CD4-positive, alpha-beta T cell treated with Interleukin-15 for 1 hour (primary cell): ENCODE results near the gene STXBP4.

Experiments
- DNase-seq: peaks from one replicate; pipeline ENCODE4 v3.0.0-alpha.2; 2020

Gene STXBP4

GRCh38 chr17:54972406-54973138 lies 4.0 kb downstream of the STXBP4 start:
- DNase-seq: no peak

- DNase-seq: no peak
Measured at GRCh38 chr17:54974759-54975158, 6.2 kb downstream of the STXBP4 start.

GRCh38 chr17:54976316-54976715 lies 7.8 kb downstream of the STXBP4 start:
- no peak for DNase-seq

GRCh38 chr17:54977744-54978143 lies 9.2 kb downstream of the STXBP4 start:
- DNase-seq: no peak

GRCh38 chr17:54979657-54980056 lies 11.1 kb downstream of the STXBP4 start:
- DNase-seq: no peak

- DNase-seq: no peak
Measured at GRCh38 chr17:54980375-54980774, 11.8 kb downstream of the STXBP4 start.

GRCh38 chr17:54982399-54982798 lies 13.8 kb downstream of the STXBP4 start:
- no peak for DNase-seq

GRCh38 chr17:54983260-54983659 lies 14.7 kb downstream of the STXBP4 start:
- no peak for DNase-seq

- no peak for DNase-seq
Measured at GRCh38 chr17:54985476-54985875, 16.9 kb downstream of the STXBP4 start.

- no peak for DNase-seq
Measured at GRCh38 chr17:54990118-54990517, 21.6 kb downstream of the STXBP4 start.

GRCh38 chr17:54991567-54991966 lies 23.0 kb downstream of the STXBP4 start:
- DNase-seq: no peak

GRCh38 chr17:54992797-54993639 lies 24.5 kb downstream of the STXBP4 start:
- DNase-seq: no peak

- DNase-seq: no peak
Measured at GRCh38 chr17:54996441-54996840, 27.9 kb downstream of the STXBP4 start.

GRCh38 chr17:55002458-55002857 lies 33.9 kb downstream of the STXBP4 start:
- no peak for DNase-seq

- DNase-seq: no peak
Measured at GRCh38 chr17:55004484-55004883, 35.9 kb downstream of the STXBP4 start.

- DNase-seq: no peak
Measured at GRCh38 chr17:55005520-55005919, 37.0 kb downstream of the STXBP4 start.

- no peak for DNase-seq
Measured at GRCh38 chr17:55023626-55024025, 55.1 kb downstream of the STXBP4 start.

GRCh38 chr17:55037828-55038227 lies 69.3 kb downstream of the STXBP4 start:
- DNase-seq: no peak

- no peak for DNase-seq
Measured at GRCh38 chr17:55038291-55038690, 69.7 kb downstream of the STXBP4 start.

- no peak for DNase-seq
Measured at GRCh38 chr17:55040611-55041010, 72.0 kb downstream of the STXBP4 start.

- DNase-seq: no peak
Measured at GRCh38 chr17:55053855-55054254, 85.3 kb downstream of the STXBP4 start.

- no peak for DNase-seq
Measured at GRCh38 chr17:55054429-55054828, 85.9 kb downstream of the STXBP4 start.

- DNase-seq: no peak
Measured at GRCh38 chr17:55056526-55056925, 88.0 kb downstream of the STXBP4 start.

GRCh38 chr17:55057184-55057583 lies 88.6 kb downstream of the STXBP4 start:
- no peak for DNase-seq
